Kasumi-1 (cell line): ENCODE data around the gene NECAP2.
"Not testable (repeated sequence)": the region's sequence is repeated elsewhere in the genome, so short reads cannot be mapped to it uniquely, and the experiment has no call there.

Experiments used
- DNase-seq, 2 experiments: peaks; one replicate each; lab custom pipeline; 2025; lab: John Stamatoyannopoulos, UW

NECAP2 gene

DNA sequence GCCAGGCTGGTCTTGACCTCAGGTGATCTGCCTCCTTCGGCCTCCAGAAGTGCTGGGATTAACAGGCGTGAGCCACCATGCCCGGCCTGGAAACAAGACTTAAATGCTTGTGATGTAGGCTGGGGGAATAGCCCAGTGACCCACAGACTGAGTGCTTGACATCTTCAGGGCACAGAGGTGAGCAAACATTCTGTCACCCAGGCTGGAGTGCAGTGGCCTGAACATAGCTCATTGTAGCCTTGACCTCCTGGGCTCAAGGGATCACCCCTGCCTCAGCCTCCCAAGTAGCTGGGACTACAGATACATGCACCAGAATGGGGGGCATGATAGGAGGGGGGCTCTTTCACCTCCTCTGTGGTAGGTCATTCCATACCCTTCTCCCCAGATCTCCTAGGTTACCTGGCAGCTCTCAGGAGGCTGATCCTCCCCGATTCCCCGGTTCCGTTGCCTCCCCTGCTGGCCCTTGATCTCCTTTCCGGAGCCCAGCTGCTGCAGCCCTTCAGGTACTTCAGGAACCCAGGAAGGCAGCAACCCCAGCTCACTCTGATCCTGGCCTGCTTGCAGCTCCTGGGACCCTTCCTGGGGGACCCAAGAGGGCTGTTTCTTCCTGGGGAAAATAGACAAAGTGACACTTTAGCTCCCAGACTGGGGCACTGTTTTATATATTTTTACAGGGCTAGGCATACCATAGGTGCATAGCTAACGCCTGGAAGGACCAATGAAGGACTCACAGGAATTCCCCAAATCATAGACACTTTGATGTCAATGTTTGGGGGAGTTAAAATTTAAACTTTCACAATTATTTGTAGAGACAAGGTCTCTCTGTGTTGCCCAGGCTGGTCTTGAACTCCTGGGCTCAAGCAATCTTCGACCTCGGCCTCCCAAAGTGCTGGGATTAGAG is 15.1 kb upstream of the NECAP2 start:
- DNase-seq: no peak

DNA sequence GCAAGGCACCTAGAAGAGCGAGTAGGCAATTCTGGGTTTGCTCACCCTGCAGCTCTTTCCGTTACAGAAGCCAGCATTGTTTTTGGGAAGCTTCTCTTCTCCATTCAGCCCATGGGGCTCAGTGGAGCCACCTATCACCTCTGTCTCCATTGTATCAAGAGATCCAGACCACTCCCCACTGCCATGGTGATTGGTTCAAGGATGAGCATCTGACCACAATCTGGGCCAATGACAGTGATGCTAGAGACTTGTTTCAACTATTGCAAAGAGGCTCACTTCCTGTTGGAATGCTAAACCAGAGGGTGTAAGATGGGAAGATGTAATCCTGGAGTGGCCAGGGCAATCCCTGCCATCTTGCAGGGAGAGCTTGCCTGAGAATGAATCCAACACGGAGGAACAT is 9.9 kb upstream of the NECAP2 start:
- DNase-seq: no peak

DNA sequence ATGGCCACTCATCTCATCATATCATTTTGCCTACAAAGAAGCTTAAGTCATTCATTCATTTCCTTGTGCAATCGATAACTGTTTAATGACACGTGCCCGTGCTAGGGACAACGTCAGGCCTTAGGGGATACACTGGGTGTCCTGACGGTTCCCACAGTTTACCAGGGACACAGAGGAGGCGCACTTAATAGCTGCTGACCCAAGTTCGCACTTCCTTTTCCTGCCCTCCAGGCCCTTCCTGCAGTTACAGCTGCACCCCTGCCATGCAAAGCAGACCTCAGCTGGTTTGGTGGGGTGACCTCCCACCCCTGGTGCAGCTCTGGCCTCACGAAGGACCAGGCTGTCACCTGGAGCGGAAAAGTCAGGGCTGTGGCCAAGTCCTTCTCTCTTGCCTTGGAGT is 7.5 kb upstream of the NECAP2 start:
- no peak for DNase-seq

DNA sequence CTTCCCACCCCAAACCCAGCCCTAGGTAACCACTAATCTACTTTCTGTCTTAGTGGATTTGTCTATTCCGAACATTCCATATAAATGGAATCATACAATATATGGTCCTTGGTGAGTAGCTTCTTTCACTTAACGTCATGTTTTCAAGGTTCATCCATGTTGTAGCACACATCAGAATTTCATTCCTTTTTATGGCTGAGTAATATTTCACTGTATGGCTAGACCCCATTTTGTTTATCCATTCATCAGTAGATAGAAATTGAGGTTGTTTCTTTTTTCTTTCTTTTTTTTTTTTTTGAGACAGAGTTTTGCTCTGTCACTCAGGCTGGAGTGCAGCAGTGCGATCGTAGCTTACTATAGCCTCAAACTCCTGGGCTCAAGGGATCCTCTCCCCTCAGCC is 6.5 kb upstream of the NECAP2 start:
- no peak for DNase-seq

DNA sequence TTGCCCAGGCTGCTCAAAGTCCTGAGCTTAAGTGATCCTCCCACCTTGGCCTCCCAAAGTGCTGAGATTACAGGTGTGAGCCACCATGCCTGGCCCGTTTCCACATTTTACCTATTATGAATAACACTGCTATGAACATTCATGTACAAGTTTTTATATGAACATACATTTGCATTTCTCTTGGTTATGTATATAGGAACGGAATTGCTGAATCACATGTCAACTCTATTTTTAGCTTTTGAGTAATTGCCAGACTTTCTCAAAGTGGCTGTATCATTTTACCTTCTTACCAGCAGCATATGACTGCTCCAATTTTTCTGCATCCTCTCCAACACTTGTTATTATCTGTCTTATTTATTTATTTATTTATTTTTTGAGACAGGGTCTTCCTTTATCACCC is 6.0 kb upstream of the NECAP2 start:
- no peak for DNase-seq

DNA sequence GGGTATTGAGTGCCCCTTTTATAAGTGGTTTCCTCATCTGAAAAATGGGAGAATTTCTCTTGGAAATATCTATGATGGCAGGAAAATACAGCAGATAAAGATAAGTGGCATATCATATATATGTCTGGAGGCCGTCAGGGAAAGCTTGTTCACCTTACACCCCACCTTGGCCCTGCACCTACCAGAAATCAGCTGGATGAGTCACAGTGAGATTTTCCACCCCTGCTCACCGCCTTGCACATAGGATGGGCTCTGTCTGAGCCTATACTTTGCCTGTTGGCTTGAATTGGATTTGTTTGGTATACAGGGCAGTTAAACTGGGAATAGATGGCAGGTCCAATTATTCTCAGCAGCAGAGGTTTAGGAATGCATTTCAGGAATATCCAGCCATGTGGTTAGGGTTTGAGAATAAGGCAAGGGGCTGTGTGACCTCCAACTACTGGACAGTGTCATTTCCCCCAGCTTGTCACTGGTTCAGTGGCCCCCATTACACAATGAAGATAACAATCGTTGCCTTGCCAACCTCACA is 3.5 kb upstream of the NECAP2 start, which contains the start of gene SPATA21:
Gene SPATA21, minus strand, starts transcription at position 479 of the 529 bp plus-strand sequence. CDS start 6,053 bp downstream, outside the sequence.
- DNase-seq: no peak

DNA sequence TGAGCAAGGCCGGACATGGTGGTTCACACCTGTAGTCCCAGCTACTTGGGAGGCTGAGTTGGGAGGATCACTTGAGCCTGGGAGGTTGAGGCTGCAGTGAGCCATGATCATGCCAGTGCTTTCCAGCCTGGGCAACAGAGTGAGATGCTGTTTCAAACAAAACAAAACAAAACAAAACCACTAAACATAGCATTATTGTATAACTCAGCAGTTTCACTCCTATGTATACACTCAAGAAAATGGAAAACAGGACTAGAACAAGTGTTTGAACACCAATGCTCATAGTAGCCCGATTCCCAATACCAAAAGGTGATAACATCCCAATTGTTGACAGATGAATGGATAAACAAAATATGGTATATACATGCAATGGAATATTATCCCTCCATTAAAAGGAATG is 2.0 kb upstream of the NECAP2 start:
- no peak for DNase-seq

DNA sequence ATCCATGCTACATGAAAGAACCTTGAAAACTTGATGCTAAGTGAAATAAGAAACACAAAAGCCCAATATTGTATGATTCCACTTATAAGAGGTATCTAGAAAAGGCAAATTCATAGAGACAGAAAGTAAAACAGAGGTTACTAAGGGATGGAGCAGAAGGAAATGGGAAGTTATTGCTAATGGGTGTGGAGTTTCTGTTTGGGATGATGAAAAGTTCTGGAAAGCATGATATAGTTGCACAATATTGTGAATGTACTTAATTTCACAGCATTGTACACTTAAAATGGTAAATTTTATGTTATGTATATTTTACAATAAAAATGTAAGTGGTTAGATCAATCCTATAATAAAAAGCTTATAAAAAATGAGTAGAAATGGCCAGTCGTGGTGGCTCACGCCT is 1.6 kb upstream of the NECAP2 start:
- no peak for DNase-seq

DNA sequence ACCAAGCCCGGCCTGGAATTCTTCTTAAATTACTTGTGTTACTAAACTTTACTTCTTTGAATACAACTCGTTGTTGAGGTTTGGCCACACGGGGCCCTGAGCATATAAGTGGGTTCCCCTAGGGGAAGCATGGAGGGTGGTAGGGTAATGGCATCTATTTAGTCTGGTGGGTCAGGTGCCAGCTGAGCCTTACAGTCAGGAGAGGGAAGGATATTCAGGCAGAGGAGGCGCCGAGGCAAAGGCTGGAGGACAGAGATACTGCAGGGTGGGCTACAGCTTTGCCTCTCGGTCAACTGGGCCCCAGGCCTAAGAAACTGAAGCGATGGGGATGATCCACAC is 424 bp upstream of the NECAP2 start:
- peak; percentile 38 to 65 for DNase-seq

DNA sequence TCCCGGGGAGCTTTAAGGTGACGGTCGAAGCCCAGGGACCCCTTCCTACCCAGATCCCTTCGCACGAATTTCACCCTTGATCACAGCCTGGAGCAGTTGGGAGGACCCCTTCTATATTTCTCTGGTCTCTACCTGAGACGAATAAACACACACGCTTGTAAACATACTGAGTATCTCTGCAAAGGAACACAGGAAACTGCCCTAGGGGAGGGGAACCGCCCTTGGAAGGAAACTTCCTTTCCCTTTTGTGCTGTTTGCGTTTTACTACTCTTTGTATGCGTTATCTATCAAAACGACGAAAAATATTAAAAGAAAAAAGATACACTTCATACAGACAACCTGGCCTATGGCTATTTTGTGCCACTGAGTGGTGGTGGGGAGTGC is 750 bp downstream of the NECAP2 start:
- peak in 1 of 2 experiments; percentile 44 for DNase-seq

DNA sequence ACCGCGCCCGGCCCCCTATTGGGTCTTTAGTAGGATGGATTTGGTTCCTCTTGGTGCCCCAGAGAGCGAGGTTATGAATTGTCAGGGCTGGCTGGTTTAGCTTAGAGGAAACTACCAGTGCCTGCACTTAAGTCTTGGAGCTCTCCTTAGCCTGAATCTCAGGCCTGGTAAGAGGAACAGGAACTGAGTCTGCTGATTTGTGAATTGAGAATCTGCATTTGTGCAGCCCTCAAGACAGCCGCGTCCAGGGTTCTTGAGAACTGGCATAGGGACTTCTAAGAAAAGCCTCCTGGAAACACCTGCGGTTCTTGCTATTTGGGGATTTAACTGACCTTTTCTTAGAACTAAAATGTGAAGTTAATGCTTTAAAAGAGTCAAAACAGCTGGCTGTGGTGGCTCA is 1.7 kb downstream of the NECAP2 start:
- peak; percentile 48 to 65 for DNase-seq

DNA sequence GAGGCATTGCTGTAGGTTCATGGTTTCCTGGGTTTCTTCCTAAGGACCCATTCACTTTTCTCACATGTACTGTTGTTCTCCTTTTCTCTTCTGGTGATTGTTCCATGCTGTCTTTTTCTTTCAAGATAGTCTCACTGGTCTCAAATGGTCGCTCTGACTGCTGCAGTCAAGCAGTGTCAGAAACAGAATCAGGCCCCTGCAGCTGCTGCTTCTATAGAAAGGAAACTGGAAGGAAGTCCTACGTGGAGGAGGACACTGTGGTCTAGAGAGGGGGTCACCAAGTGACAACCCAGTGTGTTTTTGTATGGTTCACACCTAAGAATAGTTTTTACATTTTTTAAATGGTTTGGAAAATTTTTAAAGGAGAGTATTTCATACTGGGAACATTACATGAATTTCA is 2.4 kb downstream of the NECAP2 start:
- peak; percentile 37 to 49 for DNase-seq

DNA sequence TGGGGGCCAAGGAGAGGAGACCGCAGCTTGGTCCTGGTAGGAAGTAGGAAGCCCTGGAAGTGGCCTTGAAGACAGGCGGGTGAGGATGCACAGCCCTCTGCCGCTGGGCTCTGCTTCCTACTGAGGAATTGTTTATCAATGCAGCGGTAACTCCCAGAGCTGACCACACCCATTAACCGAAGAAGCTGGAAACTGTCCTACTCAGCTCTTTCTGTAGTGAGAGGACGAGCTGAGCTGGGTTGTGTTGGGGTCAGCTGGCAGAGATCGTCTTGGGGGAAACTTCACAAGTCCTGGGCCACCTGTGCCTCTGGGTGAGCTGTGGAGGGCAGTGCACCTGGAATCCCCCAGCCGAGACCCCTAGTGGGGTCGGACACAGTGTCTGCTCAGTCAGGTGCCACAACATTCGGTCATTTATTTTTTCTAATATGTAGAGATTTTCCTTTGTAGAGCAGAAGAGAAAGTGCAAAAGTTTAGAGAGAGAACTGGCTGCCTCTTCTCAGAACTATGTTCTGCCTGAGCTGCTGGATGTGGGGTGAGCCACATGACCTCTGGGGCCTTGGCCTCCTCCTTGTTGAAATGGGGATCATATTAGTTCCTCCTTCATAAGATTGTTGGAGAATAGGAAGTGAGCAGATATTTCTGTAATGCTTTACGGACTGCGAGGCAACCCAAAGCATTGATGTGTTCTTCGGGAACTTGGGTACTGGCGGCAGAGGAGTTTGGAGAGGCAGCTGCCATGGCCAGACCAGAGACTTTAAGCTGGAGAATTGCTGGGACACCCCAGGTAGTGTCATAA is 3.6 kb downstream of the NECAP2 start:
- DNase-seq: no peak

DNA sequence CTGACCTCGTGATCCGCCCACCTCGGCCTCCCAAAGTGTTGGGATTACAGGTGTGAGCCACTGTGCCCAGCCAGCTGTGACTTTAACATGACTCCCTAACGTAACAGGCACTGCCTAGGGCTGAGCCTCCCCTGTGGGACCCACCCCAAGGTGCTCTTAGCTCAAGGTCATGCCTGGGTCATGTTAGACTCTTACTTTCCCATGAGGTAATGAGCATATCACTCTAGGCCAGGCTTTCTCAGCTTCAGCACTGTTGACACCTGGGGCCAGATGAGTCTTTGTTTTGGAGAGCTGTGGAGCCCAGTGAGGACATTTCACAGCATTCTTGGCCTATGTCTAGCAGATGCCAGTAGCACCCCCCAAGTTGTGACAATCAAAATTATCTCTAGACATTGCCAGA is 4.5 kb downstream of the NECAP2 start:
- DNase-seq: no peak

DNA sequence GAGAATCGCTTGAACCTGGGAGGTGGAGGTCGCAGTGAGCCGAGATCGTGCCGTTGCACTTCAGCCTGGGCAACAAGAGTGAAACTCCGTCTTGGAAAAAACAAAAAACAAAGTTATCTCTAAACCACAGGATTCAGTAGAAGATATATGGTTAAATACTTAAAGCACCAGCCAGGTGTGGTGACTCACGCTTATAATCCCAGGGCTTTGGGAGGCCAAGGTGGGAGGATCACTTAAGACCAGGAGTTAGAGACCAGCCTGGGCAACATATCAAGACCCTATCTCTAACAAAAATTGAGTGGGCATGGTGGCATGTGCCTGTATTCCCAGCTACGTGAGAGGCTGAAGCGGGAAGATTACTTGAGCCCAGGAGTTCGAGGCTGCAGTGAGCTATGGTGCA is 5.6 kb downstream of the NECAP2 start:
- DNase-seq: no peak

DNA sequence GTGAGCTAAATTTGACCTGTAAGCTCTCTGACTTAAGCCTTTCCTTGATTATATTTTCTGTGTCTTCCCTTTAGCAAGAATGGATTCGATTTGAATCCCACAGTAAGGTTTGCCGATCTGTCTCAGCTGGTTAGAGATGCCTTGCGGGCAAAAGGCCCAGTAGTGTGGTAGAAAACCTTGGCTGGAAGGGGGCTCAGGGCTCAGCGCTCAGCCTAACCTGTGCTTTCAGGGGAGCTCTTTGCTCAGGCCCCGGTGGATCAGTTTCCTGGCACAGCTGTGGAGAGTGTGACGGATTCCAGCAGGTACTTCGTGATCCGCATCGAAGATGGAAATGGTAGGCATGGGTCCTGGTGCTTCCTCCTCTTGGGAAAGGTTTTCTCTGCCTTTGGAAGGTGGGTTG is 7.1 kb downstream of the NECAP2 start:
- DNase-seq: no peak

DNA sequence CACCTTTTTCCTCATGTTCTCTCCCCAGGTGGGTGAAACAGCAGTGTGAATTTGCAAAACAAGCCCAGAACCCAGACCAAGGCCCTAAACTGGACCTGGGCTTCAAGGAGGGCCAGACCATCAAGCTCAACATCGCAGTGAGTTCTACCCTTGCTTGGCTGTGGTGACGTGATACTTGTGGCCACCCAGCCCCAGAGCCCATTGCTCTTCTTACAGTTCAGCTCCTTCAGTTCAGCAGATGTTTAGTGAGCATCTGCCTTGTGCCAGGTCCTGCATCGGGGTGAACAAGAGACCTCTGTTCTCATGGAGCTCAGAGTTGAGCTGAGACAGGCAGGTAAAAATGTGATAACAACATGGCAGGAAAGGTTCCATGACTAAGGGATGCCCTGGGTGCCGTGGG is 8.5 kb downstream of the NECAP2 start:
- no peak for DNase-seq

DNA sequence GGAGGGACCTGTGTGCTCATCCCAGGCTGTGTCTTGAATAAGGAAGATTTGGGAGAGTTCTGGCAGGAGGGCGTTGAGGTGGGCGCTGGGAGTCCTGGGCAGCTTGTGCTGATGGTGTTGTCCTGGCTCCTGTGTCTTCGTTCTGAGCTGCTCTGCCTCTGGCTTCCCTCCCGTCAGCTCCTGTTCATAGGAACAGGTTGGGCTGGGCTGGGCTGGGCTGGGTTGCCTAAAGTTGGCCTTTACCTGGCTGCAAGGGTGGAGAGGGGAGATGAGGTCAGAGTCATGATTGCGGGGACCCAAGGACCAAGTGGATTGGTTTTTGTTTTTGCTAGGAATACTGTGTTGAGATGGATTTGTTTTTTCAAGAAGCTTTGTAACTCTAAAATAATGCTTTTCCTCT is 9.1 kb downstream of the NECAP2 start:
- DNase-seq: no peak

DNA sequence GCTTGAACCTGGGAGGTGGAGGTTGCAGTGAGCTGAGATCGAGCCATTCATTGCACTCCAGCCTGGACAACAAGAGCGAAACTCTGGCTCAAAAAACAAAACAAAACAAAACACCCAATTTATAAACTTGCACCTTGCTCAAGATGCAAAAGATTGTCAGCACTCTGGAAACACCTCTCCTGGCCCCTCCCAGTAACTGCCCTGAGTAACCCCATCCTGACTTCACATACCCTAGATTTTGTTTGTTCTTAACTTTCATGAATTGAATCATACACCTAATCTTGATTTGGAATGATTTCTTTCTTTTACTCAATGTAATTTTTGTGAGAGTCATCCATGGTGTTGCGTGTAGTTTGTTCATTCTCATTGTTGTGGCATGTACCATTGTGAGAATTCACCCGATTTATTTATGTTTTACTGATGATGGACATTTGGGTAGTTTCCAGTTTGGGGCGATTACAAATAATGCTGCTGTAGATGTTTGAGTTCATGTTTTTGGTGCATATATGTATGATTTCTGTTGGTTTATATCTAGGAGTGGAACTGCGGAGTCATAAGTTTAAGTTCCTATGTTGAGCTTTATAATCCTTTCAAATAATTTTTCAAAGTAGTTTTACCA is 10.4 kb downstream of the NECAP2 start:
- DNase-seq: no peak

DNA sequence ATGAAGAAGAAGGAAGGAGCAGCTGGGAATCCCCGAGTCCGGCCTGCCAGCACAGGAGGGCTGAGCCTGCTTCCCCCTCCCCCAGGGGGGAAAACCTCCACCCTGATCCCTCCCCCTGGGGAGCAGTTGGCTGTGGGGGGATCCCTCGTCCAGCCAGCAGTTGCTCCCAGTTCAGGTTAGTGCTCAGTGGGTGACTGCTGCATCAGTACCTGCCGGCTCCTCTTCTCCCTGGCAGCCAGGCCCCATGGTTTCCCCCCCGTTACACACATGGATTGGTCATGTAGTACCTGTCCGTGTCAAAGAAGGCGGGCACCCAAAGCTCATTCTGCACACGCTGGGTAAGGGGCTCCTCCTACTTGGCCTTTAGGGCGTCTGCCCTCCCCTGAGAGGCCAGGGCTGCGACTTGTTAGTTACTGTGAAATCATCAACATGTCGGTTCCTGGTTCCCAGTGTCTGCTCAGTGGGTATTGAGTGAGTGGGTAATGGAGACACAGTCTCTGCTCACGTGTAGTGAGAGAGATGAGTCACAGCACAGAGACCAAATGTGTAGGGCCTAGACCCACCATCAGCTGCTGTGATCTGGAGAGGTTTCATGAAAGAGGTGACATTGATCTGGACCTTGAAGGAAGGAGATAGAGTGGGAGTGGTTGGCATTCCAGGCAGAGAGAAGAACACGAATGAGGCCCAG is 11.5 kb downstream of the NECAP2 start:
- DNase-seq: no peak

DNA sequence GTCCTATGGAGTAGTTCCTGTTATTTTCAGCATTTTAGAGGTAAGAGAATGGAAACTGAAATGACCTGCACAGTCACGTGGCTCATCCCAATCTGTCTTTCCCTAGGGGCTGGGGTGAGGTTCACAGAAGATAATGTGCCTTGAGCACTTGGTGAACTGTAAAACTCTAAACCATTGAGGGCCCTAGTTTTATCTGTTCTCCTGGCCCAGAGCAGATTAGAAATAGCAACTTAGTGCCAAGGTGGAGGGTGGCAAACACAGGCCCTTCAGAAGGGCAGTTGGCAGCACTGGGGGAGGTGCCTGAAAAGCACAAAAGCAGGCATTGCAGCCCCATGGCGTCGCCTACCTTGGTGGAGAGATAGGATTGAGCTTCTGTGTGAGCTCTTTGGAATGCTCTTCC is 14.4 kb downstream of the NECAP2 start:
- DNase-seq: not testable (repeated sequence)

DNA sequence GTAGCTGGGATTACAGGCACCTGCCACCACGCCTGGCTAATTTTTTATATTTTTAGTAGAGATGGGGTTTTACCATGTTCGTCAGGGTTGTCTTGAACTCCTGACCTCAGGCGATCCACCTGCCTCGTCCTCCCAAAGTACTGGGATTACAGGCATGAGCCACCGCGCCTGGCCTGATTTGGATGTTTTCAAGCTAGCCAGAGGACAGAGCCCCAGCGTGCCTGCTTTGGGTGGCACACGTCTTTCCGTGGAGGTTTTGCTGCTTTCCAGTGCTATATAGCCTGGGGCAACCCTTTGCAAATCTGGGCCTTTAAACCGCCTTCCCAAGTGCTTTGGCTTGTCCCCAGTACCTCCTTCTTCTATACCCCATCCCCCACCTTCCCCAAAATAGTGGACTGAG is 15.6 kb downstream of the NECAP2 start:
- DNase-seq: not testable (repeated sequence)
